ENCODE data around the gene FNDC3B.

FNDC3B gene

DNA sequence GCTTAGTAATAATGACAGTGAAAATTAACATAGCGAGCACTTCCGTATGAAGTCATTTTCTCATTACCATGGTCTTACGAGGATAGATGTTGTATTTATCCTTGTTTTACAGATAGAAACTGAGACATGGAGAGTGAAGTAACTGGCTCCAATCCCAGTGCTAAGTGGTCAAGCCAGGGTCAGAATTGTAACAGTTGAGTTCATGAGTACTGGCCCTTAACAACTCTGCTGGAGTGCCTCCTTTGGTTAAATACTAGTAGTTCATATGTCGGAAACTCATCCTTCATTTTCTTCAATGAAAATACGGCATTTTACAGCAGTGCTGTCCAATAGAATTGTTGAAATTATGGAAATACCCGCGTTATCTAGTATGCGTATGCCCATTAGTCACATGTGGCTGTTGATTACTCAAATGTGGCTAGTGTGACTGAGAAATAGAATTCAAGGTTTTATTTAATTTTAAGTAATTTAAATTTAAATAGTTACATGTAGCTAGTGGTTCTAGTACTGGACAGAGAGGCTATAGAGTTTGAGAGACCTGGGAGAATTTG, 32.5 kb downstream of the FNDC3B start:
- no peak for DNase-seq (ENCODE audit: low spot score)
- in situ Hi-C loops (cut with MboI; ENCODE audit: low pct_unique_long_range_greater_than_20kb, low sequenced_read_pairs, unreplicated experiment) = no loop called here
- TF ChIP-seq, protein P1, sequence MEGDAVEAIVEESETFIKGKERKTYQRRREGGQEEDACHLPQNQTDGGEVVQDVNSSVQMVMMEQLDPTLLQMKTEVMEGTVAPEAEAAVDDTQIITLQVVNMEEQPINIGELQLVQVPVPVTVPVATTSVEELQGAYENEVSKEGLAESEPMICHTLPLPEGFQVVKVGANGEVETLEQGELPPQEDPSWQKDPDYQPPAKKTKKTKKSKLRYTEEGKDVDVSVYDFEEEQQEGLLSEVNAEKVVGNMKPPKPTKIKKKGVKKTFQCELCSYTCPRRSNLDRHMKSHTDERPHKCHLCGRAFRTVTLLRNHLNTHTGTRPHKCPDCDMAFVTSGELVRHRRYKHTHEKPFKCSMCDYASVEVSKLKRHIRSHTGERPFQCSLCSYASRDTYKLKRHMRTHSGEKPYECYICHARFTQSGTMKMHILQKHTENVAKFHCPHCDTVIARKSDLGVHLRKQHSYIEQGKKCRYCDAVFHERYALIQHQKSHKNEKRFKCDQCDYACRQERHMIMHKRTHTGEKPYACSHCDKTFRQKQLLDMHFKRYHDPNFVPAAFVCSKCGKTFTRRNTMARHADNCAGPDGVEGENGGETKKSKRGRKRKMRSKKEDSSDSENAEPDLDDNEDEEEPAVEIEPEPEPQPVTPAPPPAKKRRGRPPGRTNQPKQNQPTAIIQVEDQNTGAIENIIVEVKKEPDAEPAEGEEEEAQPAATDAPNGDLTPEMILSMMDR (IDR thresholded peaks at IDR 0.05; ENCODE audit: extremely low read depth, insufficient read depth, missing control alignments) = no peak

DNA sequence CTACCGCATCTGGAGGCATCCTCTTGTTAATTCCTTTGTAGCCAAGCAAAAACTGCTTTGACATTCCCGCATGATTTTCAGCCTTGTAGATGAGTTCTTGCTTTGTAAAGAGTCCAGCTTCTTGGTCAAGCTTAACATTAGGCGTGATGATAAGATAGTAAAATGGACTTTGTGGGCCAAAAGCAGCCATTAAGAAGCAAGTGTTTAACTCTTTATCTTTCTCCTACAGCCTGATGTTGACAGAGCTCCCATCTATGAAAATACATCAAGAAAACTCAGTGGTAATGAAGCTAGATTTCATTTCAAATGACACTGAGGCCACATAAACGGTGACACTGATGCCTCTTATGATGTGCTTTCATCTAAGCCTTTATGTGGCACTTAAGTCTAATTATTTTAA, 33.2 kb downstream of the FNDC3B start:
- in situ Hi-C loops (cut with MboI; ENCODE audit: low pct_unique_long_range_greater_than_20kb, low sequenced_read_pairs, unreplicated experiment) = no loop called here
- no peak for DNase-seq (ENCODE audit: low spot score)
- TF ChIP-seq, protein P1 (IDR thresholded peaks at IDR 0.05; ENCODE audit: extremely low read depth, insufficient read depth, missing control alignments) = no peak

DNA sequence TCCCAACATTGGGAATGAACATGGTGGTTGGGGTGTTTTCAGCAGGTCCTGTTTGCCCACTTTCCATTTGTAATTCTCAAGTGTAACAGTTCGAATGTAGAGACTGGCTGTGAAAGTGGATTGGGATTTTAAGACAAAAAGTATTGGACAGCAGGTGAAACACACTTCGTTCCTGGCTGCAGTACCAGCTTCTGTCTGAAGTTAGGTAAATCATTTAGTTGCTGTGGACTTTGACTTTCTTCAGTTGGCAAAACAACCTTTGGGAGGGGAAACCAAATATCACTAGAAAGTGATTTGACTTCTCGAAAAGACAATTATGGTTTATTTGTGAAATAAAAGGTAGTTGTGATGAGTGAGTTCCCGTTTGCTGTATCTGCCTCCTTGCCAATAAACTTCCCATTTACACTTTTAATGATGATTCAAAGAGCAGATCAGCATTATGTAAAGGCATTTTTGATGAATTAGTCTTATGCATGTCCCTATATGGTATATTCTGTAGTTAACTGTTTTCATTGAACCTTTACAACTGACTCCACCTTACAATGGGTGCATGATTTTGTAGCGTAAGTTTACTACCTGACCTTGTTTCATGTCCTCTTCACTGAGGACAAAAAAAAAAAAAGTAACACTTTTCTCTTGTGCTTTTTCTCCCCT, 34.0 kb downstream of the FNDC3B start:
- TF ChIP-seq, protein P1 (IDR thresholded peaks at IDR 0.05; ENCODE audit: extremely low read depth, insufficient read depth, missing control alignments) = no peak
- no peak for DNase-seq (ENCODE audit: low spot score)
- in situ Hi-C loops (cut with MboI; ENCODE audit: low pct_unique_long_range_greater_than_20kb, low sequenced_read_pairs, unreplicated experiment) = no loop called here

DNA sequence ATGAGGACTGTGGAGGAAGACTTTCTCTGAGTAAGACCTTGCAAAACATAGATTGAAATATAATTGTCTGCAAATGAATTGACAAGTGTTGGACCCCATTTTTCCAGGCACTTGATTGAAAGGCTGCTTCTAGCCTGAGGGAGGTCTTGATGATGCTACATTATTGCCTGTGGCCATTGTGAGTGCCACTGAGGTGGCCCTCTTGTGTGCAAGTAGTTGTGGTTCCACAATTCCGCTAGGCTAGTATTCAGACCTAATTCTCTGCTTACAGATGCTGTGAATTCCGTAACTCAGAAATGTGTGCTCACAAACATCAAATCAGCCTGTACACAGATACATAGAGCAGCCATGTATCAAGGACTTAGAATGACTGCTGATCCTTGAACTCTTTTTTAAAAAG, 34.7 kb downstream of the FNDC3B start:
- TF ChIP-seq, protein P1 (IDR thresholded peaks at IDR 0.05; ENCODE audit: extremely low read depth, insufficient read depth, missing control alignments) = no peak

DNA sequence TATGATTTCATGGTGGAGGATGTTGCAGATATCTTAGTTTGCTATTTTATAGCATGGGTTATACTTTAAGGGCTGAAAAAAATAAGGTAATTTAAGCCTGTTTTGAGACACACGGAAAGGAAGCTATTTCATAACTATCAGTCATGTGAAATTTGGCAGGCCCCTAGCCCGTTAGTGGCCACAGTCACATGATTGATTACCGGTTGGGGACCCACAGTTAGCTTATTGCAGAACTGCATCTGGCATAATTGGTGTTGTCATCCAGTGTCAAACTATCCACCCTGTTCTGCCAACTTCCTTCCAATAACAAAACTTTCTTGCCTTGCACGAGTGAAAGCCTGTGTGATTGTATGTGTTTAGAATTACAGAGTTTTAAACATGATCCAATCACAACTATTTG, 35.2 kb downstream of the FNDC3B start:
- in situ Hi-C loops (cut with MboI; ENCODE audit: low pct_unique_long_range_greater_than_20kb, low sequenced_read_pairs, unreplicated experiment) = no loop called here
- DNase-seq (ENCODE audit: low spot score) = no peak
- TF ChIP-seq, protein P1 (IDR thresholded peaks at IDR 0.05; ENCODE audit: extremely low read depth, insufficient read depth, missing control alignments) = no peak

More for the DNA sequence above, 34.7 kb downstream of the FNDC3B start:
- in situ Hi-C loops (cut with MboI; ENCODE audit: low pct_unique_long_range_greater_than_20kb, low sequenced_read_pairs, unreplicated experiment) = no loop called here
- no peak for DNase-seq (ENCODE audit: low spot score)

DNA sequence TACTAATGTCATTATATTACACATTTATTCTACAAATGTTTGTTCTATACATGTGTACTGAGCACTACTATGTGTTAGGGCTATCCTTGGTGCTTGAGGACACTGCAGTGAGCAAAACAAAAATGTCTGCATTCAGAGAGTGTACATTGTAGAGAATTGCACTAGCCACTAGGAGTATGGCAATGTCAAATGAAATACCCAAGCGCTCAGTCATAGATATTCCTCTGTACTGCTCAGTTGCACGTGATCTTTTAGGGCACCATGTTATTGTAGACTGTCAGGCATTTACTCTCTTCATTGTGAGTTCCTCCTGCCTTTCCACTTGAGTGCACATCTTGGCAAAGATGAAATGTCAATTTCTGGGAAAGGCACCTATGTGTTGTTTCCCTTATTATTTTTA, 36.8 kb downstream of the FNDC3B start:
- TF ChIP-seq, protein P1 (IDR thresholded peaks at IDR 0.05; ENCODE audit: extremely low read depth, insufficient read depth, missing control alignments) = no peak
- in situ Hi-C loops (cut with MboI; ENCODE audit: low pct_unique_long_range_greater_than_20kb, low sequenced_read_pairs, unreplicated experiment) = no loop called here
- DNase-seq (ENCODE audit: low spot score) = no peak

All from GM13977 (cell line).